Activated CD4-positive, alpha-beta T cell treated with anti-CD3 and anti-CD28 coated beads, Interleukin-2, amount 50 U/mL, for 16 hours (primary cell): ENCODE measurements around the gene WWOX.
A peak's percentile ranks its signal among the peaks of the same experiment; 100 is the strongest.

Experiments
- DNase-seq: peaks from one replicate; pipeline ENCODE4 v3.0.0-alpha.2; 2020

WWOX gene

DNA sequence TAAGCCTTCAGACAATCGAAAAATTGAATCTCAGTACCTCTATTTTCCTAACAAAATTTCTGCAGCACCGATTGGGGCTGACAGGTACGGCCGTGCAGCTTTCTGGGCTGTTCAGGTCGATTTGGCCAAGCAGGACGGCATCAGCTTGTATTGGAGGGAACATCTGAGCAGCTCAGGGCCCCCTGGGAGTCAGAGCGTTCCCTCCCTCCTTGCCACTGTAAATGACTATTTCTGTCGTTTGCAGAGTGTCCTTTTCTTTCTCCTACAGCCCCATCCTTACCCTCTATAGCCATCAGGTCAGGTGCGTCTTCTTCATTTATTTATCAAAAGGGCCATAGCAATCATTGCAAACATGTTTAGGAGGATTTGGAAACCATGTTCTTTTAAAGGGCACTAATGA, 731.1 kb downstream of the WWOX start:
- DNase-seq: no peak

- no peak for DNase-seq
These were observed 732.6 kb downstream of the WWOX start for GRCh38 chr16:78832100-78832499.

GRCh38 chr16:78836802-78837491, 737.5 kb downstream of the WWOX start:
- DNase-seq: peak; percentile 33

DNA sequence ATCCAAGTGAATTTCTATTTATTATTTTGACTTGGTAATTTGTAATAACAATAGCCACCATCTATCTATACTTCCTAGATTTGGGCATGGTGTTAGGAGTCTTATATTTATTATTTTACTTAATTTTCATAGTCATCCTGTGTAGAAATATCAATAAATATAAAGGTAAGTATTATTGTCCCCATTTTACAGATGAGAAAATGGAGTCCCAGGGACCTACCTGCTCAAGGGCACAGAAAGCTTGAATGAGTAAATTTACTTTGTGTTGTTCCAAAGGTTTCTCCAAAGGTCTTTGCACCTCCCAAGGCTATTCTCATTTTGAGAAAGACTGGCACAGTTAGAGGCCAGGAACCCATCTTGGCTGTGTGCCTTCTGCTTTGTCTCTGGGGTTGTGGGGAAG, 738.3 kb downstream of the WWOX start:
- DNase-seq: no peak

DNA sequence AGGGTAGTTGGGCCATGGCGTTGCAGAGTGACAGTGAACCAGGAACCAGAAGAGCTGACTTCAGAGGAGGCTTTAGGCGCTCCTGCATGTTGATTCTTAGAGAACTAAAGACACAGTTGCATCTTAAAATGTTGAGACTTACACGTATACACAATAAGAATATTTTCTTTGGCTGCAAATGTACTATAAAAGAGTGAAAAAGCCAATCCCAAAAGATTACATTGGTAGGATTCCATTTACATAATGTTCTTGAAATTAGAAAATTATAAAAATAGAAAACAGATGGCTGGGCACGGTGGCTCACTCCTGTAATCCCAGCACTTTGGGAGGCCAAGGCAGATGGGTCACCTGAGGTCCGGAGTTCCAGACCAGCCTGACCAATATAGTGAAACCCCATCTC, 738.8 kb downstream of the WWOX start:
- DNase-seq: no peak

- DNase-seq: no peak
These were observed 743.5 kb downstream of the WWOX start for GRCh38 chr16:78842950-78843349.

DNA sequence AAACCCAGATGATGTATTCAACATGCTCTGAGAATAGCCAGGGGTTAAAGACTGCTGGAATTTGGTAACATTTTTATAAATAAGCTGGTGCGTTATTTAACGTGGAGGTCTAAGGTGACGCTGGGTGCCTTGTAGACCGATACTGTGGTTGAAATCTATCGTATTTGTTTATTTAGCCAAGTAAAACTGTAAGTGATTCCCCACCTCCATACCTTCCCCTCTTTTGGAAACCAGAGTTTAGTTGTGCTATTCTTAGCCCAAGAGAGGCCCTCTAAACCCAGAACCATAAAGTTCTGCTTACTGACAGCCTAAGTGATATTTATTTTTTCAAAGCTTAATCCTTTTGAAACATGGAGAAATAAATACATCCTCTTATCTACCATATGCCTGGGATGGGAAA, 744.5 kb downstream of the WWOX start:
- DNase-seq: no peak

DNA sequence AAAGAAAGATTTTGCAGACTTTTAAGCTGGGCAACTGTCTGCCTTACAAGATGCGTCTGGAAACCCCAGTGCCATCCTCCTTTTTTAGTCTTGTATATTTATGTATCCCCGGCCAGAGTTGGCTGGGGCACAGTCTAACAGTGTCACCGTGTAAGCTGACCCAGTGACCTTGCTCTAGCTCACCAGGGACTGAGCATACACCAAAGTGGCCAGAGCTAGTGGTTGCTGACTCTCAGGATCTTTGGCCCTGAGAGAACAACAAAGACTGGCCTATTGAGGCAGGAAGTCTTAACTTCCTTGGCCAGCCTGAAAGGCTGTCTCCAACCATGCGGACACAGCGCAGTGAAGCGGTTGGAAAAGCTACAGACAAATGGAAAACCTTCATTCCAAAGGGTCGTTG, 745.2 kb downstream of the WWOX start:
- DNase-seq: no peak

- no peak for DNase-seq
These were observed 751.8 kb downstream of the WWOX start for GRCh38 chr16:78851266-78851665.

DNA sequence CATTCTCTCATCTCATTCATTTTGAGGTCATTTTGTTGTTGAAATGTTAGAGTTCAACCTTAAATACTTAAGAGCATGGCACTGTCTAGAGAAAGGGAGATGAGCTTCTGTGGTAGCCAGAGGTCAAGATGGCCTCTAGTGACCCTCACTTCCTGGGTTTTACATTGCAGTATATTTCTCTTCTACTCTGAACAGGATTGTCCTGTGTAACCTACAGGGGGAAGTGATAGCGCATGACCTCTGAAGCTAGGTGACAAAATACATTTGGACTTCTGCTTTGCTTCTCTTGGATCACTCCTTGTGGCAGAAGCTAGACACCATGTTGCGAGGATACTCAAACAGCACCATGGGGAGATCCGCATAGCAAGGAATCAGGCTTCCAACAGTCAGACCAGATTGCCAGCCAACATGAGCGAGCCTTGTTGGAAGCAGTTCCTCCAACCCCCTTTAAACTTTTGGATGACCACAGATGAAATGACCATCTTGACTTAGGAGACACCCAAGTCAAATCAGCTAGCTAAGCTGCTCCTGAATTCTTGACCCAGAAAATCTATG, 752.7 kb downstream of the WWOX start:
- no peak for DNase-seq

DNA sequence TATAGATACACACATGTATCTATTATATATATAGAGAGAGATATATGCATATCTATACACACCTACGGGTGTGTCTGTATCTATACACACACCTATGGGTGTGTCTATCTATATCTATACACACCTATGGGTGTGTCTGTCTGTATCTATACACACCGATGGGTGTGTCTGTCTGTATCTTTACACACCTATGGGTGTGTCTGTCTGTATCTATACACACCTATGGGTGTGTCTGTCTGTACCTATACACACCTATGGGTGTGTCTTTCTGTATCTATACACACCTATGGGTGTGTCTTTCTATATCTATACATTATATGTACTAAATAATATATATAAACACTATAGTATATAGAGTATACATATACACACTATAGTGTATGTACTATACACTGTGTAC, 762.6 kb downstream of the WWOX start:
- DNase-seq: no peak

DNA sequence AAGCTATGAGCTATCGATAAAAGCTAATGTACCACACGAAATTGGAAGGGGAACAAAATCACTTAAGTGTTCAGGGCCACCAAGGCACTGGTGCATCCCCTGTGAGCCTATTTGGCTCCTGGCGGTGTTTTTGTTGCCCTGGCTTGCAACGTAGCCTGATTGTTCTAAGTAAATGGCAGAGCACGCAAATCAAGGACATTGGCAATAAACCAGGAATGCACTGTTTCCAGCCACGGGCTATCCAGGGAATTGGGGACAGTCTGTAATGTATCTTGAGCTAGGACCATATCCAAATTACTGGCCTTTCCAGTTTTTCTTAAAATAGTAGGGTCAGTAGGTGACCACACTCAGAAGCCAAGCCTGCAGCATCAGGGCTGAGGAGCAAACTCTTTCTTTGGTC, 767.1 kb downstream of the WWOX start:
- no peak for DNase-seq

GRCh38 chr16:78869492-78869891, 770.0 kb downstream of the WWOX start:
- no peak for DNase-seq

DNA sequence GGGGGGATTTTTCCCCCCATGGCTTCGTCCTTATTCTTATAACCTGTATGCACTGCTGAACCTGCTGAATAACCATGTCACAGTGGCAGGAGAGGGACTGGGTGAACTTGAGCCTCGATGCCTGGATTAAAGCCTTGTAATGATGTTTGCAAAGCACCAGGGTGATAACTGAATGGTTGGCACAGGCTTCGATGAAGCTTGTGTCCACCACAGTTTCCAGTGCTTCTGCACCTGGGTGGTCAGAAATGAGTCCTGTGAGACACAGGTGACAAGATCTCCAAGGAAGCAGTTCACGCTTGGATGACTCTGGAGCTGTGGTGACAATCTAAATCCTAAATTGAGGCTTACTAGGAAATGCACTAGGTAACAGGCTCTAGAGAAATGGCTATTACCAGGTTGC, 771.8 kb downstream of the WWOX start:
- no peak for DNase-seq

DNA sequence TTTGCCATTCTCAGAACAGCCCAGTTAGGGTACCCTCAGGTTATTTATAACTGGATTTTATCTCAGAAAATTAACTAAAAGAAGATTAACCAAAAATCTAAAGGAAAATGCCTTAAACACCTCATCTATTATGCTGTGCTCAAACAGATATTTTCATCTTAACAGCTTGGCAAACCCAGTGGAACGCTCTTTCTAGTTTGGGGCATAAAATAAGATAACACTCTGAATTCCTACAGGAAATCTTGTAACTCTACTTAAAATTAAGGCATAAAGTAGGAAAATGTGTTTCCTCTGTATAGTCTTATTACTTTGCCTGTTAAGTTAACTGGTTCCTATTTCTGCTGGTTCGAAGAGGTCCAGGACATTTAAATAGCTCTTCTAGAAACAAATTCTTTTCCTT, 777.2 kb downstream of the WWOX start:
- DNase-seq: no peak

GRCh38 chr16:78877114-78877655, 777.7 kb downstream of the WWOX start:
- DNase-seq: no peak

- DNase-seq: no peak
These were observed 779.1 kb downstream of the WWOX start for GRCh38 chr16:78878570-78878969.

GRCh38 chr16:78879011-78879410, 779.6 kb downstream of the WWOX start:
- no peak for DNase-seq

GRCh38 chr16:78882150-78882549, 782.7 kb downstream of the WWOX start:
- DNase-seq: no peak

DNA sequence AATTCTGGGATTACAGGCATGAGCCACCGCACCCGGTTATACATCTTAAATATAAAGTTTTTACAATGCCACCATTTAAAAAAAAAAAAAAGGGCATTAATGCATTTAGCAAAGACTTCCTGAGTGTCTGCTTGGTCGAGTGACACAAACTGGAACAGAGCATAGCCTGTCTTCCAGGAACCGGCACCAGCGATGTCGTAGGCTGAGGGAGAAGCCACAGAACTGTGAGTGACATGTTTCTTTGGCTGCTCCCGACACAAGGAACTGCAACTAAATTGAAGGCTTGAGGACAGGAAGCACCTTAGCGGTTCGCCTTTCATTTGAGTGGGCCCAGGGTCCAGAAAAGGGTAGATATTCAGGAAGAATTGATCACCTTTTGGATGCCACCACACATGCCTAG, 783.3 kb downstream of the WWOX start:
- DNase-seq: peak; percentile 41

DNA sequence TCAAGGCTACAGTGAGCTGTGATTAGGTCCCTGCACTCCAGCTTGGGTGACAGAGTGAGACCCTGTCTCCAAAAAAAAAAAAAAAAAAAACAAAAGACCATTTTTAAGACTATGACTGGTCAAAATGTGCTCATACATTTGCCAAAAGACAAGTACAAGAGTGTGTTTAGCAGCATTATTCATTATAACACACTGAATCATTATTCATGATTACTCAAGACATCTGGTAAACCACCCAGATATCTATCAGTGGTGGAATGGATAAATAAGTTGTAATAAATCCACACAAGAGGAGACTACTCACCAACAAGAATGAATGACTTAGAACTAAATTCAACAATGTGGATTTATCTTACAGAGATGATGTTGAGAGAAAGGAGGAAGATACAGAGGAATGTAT, 784.8 kb downstream of the WWOX start:
- no peak for DNase-seq

GRCh38 chr16:78889346-78889745, 789.9 kb downstream of the WWOX start:
- no peak for DNase-seq

- no peak for DNase-seq
These were observed 791.0 kb downstream of the WWOX start for GRCh38 chr16:78890373-78890895.

GRCh38 chr16:78892951-78893733, 793.7 kb downstream of the WWOX start:
- peak; percentile 40 for DNase-seq
